Peyer's patch (tissue), 4 donors: ENCODE data around the gene REPIN1.

Experiments used
- CTCF ChIP-seq, 6 experiments: fragments of 450-650 bp in 4 of 6; fragments of 200-600 bp in 2 of 6; sonication (generic) in 1 of 6; IDR thresholded peaks; one replicate each; pipeline ENCODE4 v1.5.1; 2017 to 2019; ENCODE audit warnings: antibody characterized with exemption in 6 of 6, mild to moderate bottlenecking in 3 of 6, moderate library complexity in 1 of 6
- POLR2A ChIP-seq, 2 donors: fragments of 450-650 bp; IDR thresholded peaks; one replicate each; pipeline ENCODE4 v1.5.1; 2017; ENCODE audit warnings: antibody characterized with exemption in 2 of 2, mild to moderate bottlenecking in 2 of 2, moderate library complexity in 2 of 2

- TF ChIP-seq CTCF (IDR thresholded peaks at IDR 0.05), result peak in 1 of 6 experiments; percentile 12
- TF ChIP-seq POLR2A (IDR thresholded peaks at IDR 0.05), result peak; percentile 81 to 82
Measured at GRCh38 chr7:150378853-150379440, 10.3 kb downstream of the REPIN1 start, which contains the start of gene ZNF775.
